A673 (cell line): ENCODE data around the gene LMF1. TPM values are rescaled to one million over a fixed set of nuclear protein-coding genes. Genes with fewer than 3 reads are reported as not detected.

Experiments used
- BruUV-seq: library from RNA; stranded (reverse); fragments of 400-500 nt; replicated peaks from 2 replicates; lab custom pipeline; 2021; lab: Mats Ljungman, UMichigan
- CTCF ChIA-PET: fragments of 300-600 bp; sonication (Branson Sonifier 250); formaldehyde crosslinking; loops from one replicate; lab custom pipeline; 2022; ENCODE audit warnings: antibody characterized with exemption; lab: Charles Lee
- POLR2A ChIA-PET: fragments of 300-600 bp; sonication (Branson Sonifier 250); formaldehyde crosslinking; loops from one replicate; lab custom pipeline; 2022; ENCODE audit warnings: antibody characterized with exemption; ENCODE audit not compliant: low non-redundant PET; lab: Charles Lee
- DNase-seq: peaks from one replicate; pipeline ENCODE4 v3.0.0-alpha.2; 2015; ENCODE audit warnings: low spot score
- H3K27ac ChIP-seq: fragments of 200-600 bp; sonication (generic); 2 replicates; pipeline ENCODE4 v1.5.1; 2016; ENCODE audit warnings: mixed run types, low read depth, mild to moderate bottlenecking, mixed read lengths, antibody characterized with exemption, low read length; ENCODE audit not compliant: poor library complexity, severe bottlenecking
- H3K27me3 ChIP-seq: fragments of 200-600 bp; sonication (generic); replicated peaks from 2 replicates; pipeline ENCODE4 v1.6.1; 2017; ENCODE audit warnings: mixed run types, low read depth, mild to moderate bottlenecking, mixed read lengths, antibody characterized with exemption, low read length; ENCODE audit not compliant: insufficient read depth, poor library complexity
- H3K36me3 ChIP-seq: fragments of 200-600 bp; sonication (generic); 2 replicates; pipeline ENCODE4 v1.6.1; 2016; ENCODE audit warnings: mixed run types, mild to moderate bottlenecking, mixed read lengths, antibody characterized with exemption, low read length; ENCODE audit not compliant: insufficient read depth, poor library complexity, severe bottlenecking
- H3K4me1 ChIP-seq: fragments of 200-600 bp; sonication (generic); 2 replicates; pipeline ENCODE4 v1.6.1; 2017; ENCODE audit warnings: mixed run types, mild to moderate bottlenecking, mixed read lengths, antibody characterized with exemption, low read length; ENCODE audit not compliant: insufficient read depth, poor library complexity, severe bottlenecking
- H3K4me3 ChIP-seq: fragments of 200-600 bp; sonication (generic); 2 replicates; pipeline ENCODE4 v1.5.1; 2016; ENCODE audit warnings: low read depth, mixed run types, mild to moderate bottlenecking, mixed read lengths, low read length; ENCODE audit not compliant: poor library complexity, severe bottlenecking
- H3K9me3 ChIP-seq: fragments of 200-600 bp; sonication (generic); 2 replicates; pipeline ENCODE4 v1.6.1; 2016; ENCODE audit warnings: mixed run types, low read depth, mild to moderate bottlenecking, mixed read lengths, antibody characterized with exemption, low read length; ENCODE audit not compliant: poor library complexity, severe bottlenecking
- EZH2 ChIP-seq: fragments of 200-600 bp; sonication (generic); IDR thresholded peaks from 2 replicates; pipeline ENCODE4 v1.6.1; 2017; ENCODE audit warnings: borderline replicate concordance, low read depth, mild to moderate bottlenecking, mixed read lengths, antibody characterized with exemption, low read length; ENCODE audit not compliant: poor library complexity, severe bottlenecking
- intact Hi-C: fragments of 100-400 bp; cut with micrococcal nuclease; formaldehyde crosslinking; loops from one replicate; pipeline ENCODE4 v1.10.0; 2022; ENCODE audit not compliant: unreplicated experiment
- total RNA-seq: library from RNA; stranded (reverse); gene quantifications from 2 replicates; pipeline ENCODE4 v1.2.3, GENCODE V29; 2021
- TF ChIP-seq, protein P1 (sequence below): fragments of 300-800, 200-600 bp; sonication (generic); conservative IDR thresholded peaks from 2 replicates; pipeline ENCODE4 v1.5.1; 2017; ENCODE audit warnings: low read depth, mild to moderate bottlenecking, antibody characterized with exemption, low read length, moderate library complexity, mixed read lengths

LMF1 gene
- total RNA-seq, 1 experiment from 2014 or later, result 21.0 TPM

DNA sequence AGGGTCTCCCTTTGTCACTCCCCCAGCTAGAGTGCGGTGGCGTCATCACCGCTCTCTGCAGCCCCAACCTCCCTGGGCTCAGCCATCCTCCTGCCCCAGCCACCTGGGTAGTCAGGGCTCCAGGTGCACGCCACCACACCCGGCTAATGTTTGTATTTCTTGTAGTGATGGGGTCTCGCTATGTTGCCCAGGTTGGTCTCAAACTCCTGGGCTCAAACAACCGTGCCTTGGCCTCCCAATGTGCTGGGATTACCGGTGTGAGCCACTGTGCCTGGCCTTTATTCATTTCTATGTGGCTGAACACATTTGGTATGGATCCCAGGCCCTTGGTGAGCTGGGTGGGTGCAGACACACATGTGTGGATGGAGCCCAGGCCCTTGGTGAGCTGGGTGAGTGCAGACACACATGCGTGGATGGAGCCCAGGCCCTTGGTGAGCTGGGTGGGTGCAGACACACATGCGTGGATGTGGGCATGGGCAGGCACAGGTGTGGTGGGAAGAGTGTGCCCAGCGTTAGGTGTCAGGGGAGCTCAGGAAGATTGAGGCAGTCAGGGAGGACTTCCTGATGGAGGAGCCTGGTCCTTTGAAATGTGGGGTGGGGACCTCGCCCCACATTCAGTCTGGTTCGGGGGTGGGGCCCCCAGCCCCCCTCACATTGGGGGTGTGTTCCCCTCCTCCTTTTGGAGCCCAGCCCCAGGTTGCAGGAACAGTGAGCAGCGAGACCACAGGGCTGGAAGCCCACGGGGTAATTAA lies 47.8 kb upstream of the LMF1 start:
- H3K4me3 ChIP-seq, result peak overlapping the region; percentile 16
- no peaks in the 10 kb centered on the region for H3K36me3 ChIP-seq
- H3K27me3 ChIP-seq, result no peaks in the 10 kb centered on the region
- no peak for TF ChIP-seq EZH2
- TF ChIP-seq, protein P1, sequence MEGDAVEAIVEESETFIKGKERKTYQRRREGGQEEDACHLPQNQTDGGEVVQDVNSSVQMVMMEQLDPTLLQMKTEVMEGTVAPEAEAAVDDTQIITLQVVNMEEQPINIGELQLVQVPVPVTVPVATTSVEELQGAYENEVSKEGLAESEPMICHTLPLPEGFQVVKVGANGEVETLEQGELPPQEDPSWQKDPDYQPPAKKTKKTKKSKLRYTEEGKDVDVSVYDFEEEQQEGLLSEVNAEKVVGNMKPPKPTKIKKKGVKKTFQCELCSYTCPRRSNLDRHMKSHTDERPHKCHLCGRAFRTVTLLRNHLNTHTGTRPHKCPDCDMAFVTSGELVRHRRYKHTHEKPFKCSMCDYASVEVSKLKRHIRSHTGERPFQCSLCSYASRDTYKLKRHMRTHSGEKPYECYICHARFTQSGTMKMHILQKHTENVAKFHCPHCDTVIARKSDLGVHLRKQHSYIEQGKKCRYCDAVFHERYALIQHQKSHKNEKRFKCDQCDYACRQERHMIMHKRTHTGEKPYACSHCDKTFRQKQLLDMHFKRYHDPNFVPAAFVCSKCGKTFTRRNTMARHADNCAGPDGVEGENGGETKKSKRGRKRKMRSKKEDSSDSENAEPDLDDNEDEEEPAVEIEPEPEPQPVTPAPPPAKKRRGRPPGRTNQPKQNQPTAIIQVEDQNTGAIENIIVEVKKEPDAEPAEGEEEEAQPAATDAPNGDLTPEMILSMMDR, result no peak
- DNase-seq, result no peak
- ChIA-PET CTCF (no interaction called here), POLR2A (no interaction called here)
- H3K4me1 ChIP-seq, result peaks cover 31% of the 10 kb centered on the region
- intact Hi-C loops, result no loop called here
- peak overlapping the region; percentile 78 for H3K27ac ChIP-seq
- BruUV-seq, result no TSS peak
- H3K9me3 ChIP-seq, result no peaks in the 10 kb centered on the region

- Histone ChIP-seq H3K4me3 (no peak overlapping the region), H3K36me3 (no peaks in the 10 kb centered on the region), H3K27ac (no peak overlapping the region), H3K4me1 (peaks cover 26% of the 10 kb centered on the region), H3K9me3 (no peaks in the 10 kb centered on the region), H3K27me3 (no peaks in the 10 kb centered on the region)
- POLR2A ChIA-PET, result no interaction called here
- DNase-seq, result peak; percentile 52
- BruUV-seq, result no TSS peak
- no peak for TF ChIP-seq EZH2
- TF ChIP-seq, protein P1, result no peak
- CTCF ChIA-PET, result no interaction called here
- intact Hi-C loops, result no loop called here
Observed at GRCh38 chr16:1014771-1015495, 44.1 kb upstream of the LMF1 start.

GRCh38 chr16:1014221-1014620 lies 43.4 kb upstream of the LMF1 start:
- ChIA-PET CTCF (interaction anchor here (0.5 kb wide), 1 partner anchor 295 kb away, joined by 7 read pairs; no protein-coding TSS in a partner anchor), POLR2A (no interaction called here)
- TF ChIP-seq, protein P1, result no peak
- TF ChIP-seq EZH2, result no peak
- H3K27me3 ChIP-seq, result no peaks in the 10 kb centered on the region
- H3K9me3 ChIP-seq, result no peaks in the 10 kb centered on the region
- DNase-seq, result no peak
- BruUV-seq, result no TSS peak
- H3K4me1 ChIP-seq, result peaks cover 24% of the 10 kb centered on the region
- no peak overlapping the region for H3K4me3 ChIP-seq
- intact Hi-C loops, result no loop called here
- H3K27ac ChIP-seq, result no peak overlapping the region
- no peaks in the 10 kb centered on the region for H3K36me3 ChIP-seq
